Stromal cell of bone marrow (primary cell): Measurements from ENCODE around the gene SVBP.
A peak's percentile ranks its signal among the peaks of the same experiment; 100 is the strongest.

ENCODE experiments used
- DNase-seq: peaks from one replicate; pipeline ENCODE4 v3.0.0-alpha.2; 2012; ENCODE audit warnings: low read depth

The SVBP gene

GRCh38 chr1:42806171-42806570 is 11.0 kb downstream of the SVBP start:
- DNase-seq: no peak

- DNase-seq: peak; percentile 18
These were observed 15.2 kb downstream of the SVBP start for GRCh38 chr1:42801832-42802473.

DNA sequence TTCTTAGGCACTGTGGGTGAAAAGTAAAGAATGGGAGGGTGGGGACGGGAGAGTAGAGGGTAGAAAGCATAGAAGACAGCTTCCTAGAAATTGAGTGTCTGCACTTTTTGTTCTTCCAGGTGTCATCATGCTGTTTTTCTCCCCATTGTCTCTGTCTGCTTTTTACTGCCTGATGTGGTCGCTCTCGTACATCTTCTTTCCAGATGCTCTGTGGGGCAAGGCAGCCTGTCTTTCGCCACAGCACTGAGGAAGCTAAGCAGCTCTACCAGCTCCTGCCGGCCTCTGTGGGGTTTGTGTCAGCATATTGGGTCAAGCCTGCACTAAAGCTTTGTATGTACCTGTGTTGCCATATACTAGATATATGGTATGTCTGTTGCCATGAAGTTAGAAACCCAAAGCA is 19.2 kb downstream of the SVBP start:
- DNase-seq: no peak

DNA sequence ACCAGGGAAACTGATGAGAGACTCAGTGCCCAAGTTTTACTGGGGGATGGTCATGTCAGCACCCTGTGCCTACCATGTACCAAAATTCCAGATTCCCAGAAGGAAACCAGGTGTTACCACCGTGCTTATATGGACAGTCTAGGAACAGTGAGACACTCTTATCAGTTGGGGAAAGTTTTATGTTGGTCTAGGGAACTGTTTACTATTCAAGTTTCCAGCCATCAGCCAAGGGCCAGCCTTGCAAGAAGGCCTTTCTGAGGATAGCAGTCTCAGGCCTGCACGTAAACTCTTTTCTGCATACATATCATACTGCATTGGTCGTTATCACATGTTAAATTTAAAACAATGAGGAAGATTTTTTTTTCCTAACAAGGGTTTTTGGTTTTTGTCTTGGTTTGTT is 19.8 kb downstream of the SVBP start:
- DNase-seq: no peak

- no peak for DNase-seq
These were observed 23.4 kb downstream of the SVBP start for GRCh38 chr1:42793824-42794223.

GRCh38 chr1:42788021-42788420 is 29.2 kb downstream of the SVBP start:
- DNase-seq: no peak

DNA sequence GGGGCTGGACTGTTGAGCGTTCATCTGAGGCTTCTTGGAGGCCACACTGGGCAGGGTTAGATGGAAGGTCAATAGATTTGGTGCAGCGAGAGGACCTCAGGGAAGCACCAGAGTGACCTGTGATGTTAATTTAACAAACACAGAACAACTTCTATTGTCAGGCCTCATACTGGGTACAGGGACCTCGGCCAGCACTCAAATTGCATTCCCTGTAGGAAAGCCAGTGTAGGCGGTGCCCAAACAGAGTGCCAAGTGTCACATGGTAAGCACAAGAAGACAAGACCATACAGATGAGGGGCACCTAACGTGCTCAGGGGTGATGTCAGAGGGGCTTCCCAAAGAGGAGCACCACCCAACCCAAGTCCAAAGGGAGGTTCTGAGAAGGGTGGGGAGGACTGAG is 31.1 kb downstream of the SVBP start:
- DNase-seq: no peak

DNA sequence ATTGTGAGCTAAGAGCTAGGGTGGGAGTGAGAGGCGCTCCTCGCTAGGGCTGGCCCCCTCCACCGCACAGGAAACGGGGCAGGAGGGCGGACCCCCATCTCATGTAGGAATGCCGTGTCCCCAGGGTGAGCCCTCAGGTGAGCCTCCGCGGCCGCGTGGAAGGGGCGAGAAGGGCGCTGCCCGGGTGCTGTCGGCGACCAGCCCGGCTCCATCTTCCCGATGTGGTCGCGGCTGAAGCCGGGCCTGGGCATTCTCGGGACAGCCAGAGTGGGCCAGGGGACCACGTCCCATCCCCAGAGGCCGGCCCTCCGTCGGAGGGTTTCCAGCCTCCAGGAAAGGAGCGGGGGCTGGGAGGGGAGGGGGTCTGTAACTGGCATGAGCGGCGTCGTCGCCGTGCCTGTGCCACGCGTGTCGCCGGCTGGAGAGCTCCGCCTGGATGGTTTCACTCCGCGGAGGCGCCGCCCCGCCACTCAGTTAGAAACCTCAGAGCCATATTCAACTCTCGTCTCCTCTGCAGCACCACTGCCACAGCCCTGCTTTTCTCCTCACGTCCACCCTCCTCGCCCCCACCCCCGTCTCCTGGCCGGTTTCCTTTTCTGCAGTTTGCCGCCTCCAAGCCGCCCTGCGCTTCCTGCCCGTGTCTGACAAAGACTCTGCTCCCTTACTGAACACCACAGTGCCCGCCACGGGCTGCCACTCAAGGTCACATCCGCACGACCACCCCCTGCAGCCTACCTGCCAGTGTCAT is 32.1 kb downstream of the SVBP start, which contains the start of gene TMEM269:
Gene TMEM269, plus strand, starts transcription at position 46 of the 748 bp plus-strand sequence. CDS start 4,903 bp downstream, outside the sequence.
- DNase-seq: no peak

DNA sequence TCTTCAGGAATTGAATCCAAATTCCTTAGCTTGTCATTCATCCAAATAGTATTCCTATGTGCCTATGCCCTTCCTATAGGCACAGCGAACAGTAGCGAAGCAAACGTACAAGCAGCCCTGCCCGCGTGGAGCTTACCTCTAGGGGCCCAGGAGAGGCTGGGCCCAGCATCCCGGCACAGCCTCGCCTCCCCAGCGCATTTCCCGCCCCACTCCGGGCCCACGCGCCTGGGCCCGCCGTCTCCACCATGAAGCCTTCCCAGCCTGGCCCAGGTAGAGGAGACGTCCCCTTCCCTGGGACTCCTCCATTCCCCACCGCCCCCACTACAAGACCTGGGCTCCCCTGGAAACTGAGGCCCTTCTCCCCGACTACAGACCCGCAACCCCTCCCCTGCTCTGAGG is 32.7 kb downstream of the SVBP start:
- DNase-seq: no peak

- DNase-seq: no peak
These were observed 34.1 kb downstream of the SVBP start for GRCh38 chr1:42783092-42783491.

GRCh38 chr1:42780176-42780575 is 37.0 kb downstream of the SVBP start:
- DNase-seq: no peak

- no peak for DNase-seq
These were observed 37.5 kb downstream of the SVBP start for GRCh38 chr1:42779725-42780124.

DNA sequence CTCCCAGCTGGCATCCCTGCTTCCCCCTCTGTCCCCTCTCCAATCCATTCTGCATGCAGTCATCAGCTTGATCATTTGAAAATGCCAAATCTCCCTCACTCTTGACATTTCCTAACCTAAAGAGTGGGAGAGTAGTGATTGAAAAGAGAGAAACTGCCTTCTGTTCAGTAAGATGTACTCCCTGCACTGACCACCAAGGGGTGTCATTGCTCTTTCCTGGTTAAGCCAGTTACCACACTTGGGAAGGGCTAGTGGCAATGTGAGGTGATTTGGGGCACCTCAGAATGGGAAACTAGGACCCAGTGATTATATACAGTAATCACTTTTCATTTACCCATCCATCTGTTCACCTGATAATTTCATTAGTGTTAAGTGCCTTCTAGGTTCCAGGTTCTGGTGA is 39.3 kb downstream of the SVBP start:
- DNase-seq: no peak

DNA sequence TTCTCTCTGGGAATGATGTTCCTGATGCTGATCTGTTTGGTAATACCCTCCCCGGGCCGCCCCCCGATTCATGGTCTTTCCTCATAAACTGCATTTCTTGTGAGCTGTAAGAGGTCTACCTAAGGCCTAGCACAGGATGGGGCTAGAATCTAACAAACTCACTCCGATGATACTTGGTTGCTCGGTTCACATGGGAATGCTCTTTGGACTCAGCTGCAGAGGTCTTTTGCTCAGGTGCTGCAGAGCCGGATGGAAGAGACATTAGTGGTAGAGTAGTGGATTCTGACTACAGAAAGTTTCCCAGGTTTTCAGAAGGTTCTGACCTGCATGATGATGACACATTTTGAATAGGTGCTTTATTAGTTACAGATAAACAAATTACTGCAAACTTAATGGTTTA is 40.7 kb downstream of the SVBP start:
- DNase-seq: no peak

DNA sequence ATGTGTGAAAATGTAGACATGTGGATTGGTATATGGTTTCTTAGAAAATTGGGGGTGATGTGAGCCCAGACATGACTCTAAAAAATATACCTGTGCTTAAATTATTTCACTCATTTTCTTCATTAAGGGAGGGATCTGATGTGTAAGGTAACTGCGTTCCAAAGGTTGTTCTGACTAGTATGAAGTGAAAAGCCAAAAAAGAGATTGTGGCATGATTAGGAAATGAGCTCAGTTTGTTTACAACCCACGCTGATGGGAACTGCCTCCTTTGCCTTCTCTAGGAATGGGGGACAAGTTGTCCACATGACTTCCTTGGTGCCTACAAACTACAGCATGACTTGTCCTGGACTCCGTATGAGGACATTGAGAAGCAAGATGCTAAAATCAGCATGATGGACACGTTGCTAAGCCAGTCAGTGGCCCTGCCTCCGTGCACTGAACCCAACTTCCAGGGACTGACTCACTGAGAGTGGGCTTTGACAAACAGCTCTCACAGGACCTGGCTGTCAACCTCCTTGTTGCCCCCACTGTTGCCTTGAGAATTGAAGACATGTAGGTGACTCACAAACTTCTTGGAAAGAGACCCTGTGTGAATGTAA is 42.2 kb downstream of the SVBP start:
- no peak for DNase-seq

DNA sequence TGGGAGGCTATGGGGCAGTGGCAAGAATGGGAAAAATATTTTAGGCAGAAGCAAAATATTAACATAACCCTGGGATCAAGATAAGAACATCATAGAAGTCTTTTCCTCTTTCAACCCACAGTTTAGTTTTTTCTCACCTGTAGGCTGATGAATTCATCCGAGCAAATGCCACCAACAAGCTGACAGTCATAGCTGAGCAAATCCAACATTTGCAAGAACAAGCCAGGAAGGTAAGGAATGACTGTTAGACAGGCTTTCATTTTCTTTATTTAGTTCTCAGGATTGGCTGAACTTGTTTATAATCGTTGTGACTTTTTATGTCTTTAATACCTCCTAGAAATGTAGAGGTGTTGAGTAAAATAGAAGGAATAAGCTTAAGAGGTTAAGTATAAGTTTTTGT is 43.8 kb downstream of the SVBP start:
- no peak for DNase-seq

DNA sequence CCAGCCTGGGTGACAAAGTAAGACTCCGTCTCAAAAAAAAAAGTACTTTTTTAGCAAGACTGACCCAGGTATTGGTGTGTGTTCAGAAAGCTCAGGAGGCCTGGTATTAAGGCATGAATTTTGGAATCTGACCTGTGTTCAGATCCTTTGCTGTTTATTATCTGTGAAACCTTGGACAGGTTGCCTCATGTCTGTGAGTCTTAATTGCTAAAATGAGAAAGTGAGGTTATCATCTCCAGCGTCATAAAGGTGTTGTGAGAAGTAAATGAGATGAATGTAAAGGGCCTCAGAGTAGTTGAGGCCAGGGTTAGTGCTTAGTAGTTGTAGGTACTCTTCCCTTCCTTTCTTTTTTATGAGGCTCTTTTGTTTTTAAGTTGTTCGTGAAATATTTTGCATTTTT is 47.4 kb downstream of the SVBP start:
- no peak for DNase-seq

- DNase-seq: no peak
These were observed 49.0 kb downstream of the SVBP start for GRCh38 chr1:42768172-42768571.

GRCh38 chr1:42767510-42768000 is 49.6 kb downstream of the SVBP start:
- no peak for DNase-seq

- DNase-seq: peak; percentile 99
These were observed 50.3 kb downstream of the SVBP start, which contains the start of the genes C1orf50 and P3H1 for GRCh38 chr1:42766741-42767509. TSS of gene C1orf50 (plus strand) at chr1:42767249. CDS start at chr1:42767312, 63 bp downstream. TSS of gene P3H1 (minus strand) at chr1:42767028. CDS start at chr1:42766971, 57 bp downstream.

DNA sequence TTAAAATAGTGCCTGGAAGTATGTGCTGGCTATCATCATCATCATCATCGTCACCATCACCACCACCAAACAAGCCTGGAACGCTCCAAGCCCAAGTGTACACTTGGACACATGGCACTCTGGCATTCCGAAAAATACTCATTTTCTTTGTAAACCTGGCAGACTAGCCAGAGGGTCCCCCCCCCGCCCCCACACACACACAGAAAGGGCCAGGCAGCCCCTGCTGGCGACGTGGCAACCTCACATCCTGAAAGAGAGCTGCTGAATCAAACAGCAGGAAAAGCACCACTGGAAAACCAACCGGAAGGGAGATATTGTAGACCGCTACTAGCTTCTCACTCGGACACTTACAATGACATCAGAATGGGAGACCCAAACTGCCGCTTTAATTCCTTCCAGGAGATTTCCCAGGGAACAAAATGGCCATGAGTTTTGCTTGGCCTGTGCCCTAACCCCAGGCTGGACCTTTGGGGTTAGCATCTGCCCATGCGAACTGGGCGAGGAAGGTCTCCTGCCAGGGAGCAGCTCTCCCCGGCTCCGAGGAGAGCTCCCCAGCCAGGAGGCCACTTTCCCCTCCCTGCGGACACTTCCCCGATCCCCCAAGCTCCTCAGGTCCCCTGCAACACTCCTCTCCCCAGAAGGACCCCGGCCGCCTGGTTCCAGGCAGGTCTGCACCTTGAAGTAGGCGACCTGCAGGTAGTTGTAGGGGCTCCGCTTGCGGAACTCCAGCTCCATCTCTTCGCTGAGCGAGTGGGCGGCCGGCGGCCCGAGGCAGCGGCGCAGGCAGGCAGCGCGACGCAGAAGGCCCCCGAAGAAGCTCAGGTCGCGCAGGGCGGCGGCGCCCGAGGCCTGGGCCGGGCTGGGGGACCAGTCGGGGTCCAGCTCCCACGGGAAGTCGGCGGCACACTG is 51.1 kb downstream of the SVBP start:
- peak; percentile 64 for DNase-seq
